Lower leg skin (tissue), 3 donors: ENCODE measurements around the gene ATAD3C.

Experiments used
- POLR2A ChIP-seq, 2 donors: fragments of 450-650 bp; IDR thresholded peaks; one replicate each; pipeline ENCODE4 v1.6.1; 2016 to 2017; ENCODE audit warnings: antibody characterized with exemption in 2 of 2, mild to moderate bottlenecking in 1 of 2, moderate library complexity in 1 of 2
- TF ChIP-seq, protein P1 (sequence below), 3 donors: fragments of 450-650 bp; IDR thresholded peaks; one replicate each; pipeline ENCODE4 v1.5.1; 2016; ENCODE audit warnings: antibody characterized with exemption in 3 of 3, mild to moderate bottlenecking in 3 of 3, moderate library complexity in 2 of 3

DNA sequence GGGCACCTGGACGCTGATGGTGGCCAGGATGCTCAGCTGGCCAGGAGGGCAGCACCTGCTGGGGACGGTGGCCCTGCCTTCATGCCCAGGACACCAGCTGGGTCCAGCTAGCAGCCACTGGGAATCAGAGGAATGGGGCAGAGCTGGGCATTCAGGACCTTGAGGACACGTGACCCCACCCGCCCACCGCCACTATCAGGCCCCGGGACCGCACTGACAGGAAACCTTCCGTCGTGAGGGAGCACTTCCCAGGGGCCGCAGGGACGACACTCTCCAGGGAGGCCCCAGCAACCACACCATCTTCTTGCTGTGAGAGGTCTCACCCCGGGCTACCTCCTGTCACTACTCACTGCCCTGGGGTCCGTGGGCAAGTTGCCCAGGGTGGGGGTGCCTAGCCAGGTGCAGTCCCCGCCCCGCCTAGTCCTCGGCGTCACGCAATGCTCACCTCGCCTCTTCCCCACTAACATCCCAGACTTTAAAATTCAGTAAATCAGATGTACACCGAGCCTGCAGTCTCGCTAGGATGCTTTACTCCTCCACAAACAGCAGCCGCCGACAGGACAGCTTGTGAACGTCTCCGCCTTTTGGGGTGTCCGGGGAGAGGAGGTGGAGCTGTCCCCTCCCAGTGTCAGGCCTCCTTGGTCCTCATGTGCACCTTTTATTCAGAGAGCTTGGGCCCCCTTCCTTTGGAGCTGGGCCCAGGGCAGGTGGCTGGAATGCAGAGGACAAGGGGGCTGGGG lies 9.1 kb upstream of the ATAD3C start:
- TF ChIP-seq, protein P1, sequence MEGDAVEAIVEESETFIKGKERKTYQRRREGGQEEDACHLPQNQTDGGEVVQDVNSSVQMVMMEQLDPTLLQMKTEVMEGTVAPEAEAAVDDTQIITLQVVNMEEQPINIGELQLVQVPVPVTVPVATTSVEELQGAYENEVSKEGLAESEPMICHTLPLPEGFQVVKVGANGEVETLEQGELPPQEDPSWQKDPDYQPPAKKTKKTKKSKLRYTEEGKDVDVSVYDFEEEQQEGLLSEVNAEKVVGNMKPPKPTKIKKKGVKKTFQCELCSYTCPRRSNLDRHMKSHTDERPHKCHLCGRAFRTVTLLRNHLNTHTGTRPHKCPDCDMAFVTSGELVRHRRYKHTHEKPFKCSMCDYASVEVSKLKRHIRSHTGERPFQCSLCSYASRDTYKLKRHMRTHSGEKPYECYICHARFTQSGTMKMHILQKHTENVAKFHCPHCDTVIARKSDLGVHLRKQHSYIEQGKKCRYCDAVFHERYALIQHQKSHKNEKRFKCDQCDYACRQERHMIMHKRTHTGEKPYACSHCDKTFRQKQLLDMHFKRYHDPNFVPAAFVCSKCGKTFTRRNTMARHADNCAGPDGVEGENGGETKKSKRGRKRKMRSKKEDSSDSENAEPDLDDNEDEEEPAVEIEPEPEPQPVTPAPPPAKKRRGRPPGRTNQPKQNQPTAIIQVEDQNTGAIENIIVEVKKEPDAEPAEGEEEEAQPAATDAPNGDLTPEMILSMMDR (IDR thresholded peaks at IDR 0.05) = no peak
- no peak for TF ChIP-seq POLR2A (IDR thresholded peaks at IDR 0.05)
